ENCODE data around the gene TBPL2. TPM values are rescaled to one million over a fixed set of nuclear protein-coding genes. Genes with fewer than 3 reads are reported as not detected.

TBPL2 gene
- total and polyA plus RNA-seq, 2 donors (not counting 3 experiments of a cell fraction or from before 2014, with no cell fraction given): not detected

DNA sequence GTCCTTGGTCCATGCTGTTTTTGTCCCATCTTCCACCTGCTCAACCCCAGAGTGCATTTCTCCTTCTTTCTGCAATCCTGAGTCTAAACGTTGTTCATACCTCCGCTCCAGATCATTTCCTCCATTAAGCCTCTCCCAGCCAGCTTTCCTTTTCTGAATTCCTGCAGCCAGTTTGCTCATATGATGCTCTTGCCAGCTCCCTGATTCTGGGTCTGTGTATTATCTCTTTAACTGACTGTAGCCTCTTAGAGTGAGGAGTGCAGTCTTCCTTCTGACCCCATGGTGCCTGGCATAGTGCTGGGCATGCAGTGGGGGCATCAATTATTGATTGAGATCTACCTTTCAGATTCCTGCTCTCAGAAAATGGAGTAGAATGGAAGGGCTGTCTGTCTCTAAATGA is 11.5 kb upstream of the TBPL2 start:
- dilution Hi-C loops (cut with MboI; ENCODE audit: extremely low pct_ligation_motif_present, low sequenced_read_pairs): no loop called here
- Histone ChIP-seq H3K4me2 (ENCODE audit: insufficient read depth, low read length) (peak overlapping the region; percentile 12), H3K79me2 (ENCODE audit: control insufficient read depth, insufficient read depth, low read length) (no peaks in the 10 kb centered on the region), H3K4me1 (ENCODE audit: control insufficient read depth, extremely low read depth, insufficient read depth, low read length) (peaks cover 63% of the 10 kb centered on the region), H3K27me3 (ENCODE audit: control insufficient read depth in 2 of 2, insufficient read depth in 2 of 2, low read length in 2 of 2) (no peaks in the 10 kb centered on the region), H3K9me1 (replicated peaks; ENCODE audit: control insufficient read depth, extremely low read depth, insufficient read depth, low read length) (no peaks in the 10 kb centered on the region), H3K36me3 (ENCODE audit: control insufficient read depth in 2 of 2, extremely low read depth in 1 of 2, insufficient read depth in 2 of 2, low read length in 2 of 2) (no peaks in the 10 kb centered on the region), H3K9me3 (replicated peaks; ENCODE audit: control insufficient read depth, insufficient read depth, low read length) (no peaks in the 10 kb centered on the region), H2AFZ (ENCODE audit: low read depth, low read length) (no peak overlapping the region), H3K4me3 (replicated peaks in 1 of 3; ENCODE audit: insufficient read depth in 1 of 3, low read depth in 1 of 3, low read length in 3 of 3) (no peak overlapping the region), H4K20me1 (replicated peaks; ENCODE audit: control insufficient read depth, extremely low read depth, insufficient read depth, low read length) (no peaks in the 10 kb centered on the region), H3K9ac (replicated peaks; ENCODE audit: extremely low read depth, insufficient read depth, low read length) (no peak overlapping the region), H3K27ac (ENCODE audit: insufficient read depth, low read depth, low read length) (no peak overlapping the region)
- ChIA-PET POLR2A (no interaction called here), CTCF (interaction anchor here (1.0 to 1.5 kb wide), 3 partner anchors 14 to 149 kb away, joined by 3 to 10 read pairs (median 3); no protein-coding TSS in a partner anchor)
- BruUV-seq (replicated peaks): no TSS peak
- intact Hi-C loops (cut with micrococcal nuclease): no loop called here
- DNase-seq (ENCODE audit: low read depth, low spot score): no peak
- no peak for FAIRE-seq
- TF ChIP-seq, protein P1, sequence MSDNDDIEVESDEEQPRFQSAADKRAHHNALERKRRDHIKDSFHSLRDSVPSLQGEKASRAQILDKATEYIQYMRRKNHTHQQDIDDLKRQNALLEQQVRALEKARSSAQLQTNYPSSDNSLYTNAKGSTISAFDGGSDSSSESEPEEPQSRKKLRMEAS (IDR thresholded peaks at IDR 0.05; ENCODE audit: insufficient read depth, insufficient read length): no peak
- TF ChIP-seq POLR2A (IDR thresholded peaks at IDR 0.05; ENCODE audit: low read depth, low read length) (no peak), POLR2AphosphoS5 (IDR thresholded peaks at IDR 0.05; ENCODE audit: insufficient read depth, low read depth, low read length) (no peak), FOS (IDR thresholded peaks at IDR 0.05; ENCODE audit: borderline replicate concordance, insufficient read depth, low read length) (no peak)
- TF ChIP-seq, protein P2, sequence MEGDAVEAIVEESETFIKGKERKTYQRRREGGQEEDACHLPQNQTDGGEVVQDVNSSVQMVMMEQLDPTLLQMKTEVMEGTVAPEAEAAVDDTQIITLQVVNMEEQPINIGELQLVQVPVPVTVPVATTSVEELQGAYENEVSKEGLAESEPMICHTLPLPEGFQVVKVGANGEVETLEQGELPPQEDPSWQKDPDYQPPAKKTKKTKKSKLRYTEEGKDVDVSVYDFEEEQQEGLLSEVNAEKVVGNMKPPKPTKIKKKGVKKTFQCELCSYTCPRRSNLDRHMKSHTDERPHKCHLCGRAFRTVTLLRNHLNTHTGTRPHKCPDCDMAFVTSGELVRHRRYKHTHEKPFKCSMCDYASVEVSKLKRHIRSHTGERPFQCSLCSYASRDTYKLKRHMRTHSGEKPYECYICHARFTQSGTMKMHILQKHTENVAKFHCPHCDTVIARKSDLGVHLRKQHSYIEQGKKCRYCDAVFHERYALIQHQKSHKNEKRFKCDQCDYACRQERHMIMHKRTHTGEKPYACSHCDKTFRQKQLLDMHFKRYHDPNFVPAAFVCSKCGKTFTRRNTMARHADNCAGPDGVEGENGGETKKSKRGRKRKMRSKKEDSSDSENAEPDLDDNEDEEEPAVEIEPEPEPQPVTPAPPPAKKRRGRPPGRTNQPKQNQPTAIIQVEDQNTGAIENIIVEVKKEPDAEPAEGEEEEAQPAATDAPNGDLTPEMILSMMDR (IDR thresholded peaks at IDR 0.05; ENCODE audit: extremely low read depth in 1 of 2, insufficient read depth in 1 of 2, low read depth in 1 of 2, low read length in 2 of 2): no peak

DNA sequence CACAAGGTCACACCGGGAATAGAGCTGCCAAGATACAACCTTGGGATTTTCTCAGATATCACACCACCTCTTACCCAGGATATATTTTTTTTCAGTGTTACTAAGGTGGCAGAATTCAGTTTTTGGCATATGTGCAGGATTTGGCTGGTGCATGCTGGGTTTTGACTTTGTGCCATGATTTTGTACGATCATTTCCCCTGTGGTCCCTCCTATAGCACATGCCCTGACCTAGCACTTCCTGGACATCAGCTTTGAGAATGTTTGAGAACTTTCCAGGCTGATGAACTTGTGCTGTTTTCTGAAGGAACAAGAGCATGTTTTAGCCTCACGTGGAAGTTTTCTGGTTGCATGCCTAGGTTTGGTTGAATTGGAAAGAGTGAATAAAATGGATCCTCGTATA is 11.0 kb upstream of the TBPL2 start:
- FAIRE-seq: peak; percentile 83
- intact Hi-C loops (cut with micrococcal nuclease): no loop called here
- POLR2A ChIA-PET: no interaction called here

More for the DNA sequence above, 11.0 kb upstream of the TBPL2 start:
- Histone ChIP-seq H3K9ac (replicated peaks; ENCODE audit: extremely low read depth, insufficient read depth, low read length) (no peak overlapping the region), H4K20me1 (replicated peaks; ENCODE audit: control insufficient read depth, extremely low read depth, insufficient read depth, low read length) (no peaks in the 10 kb centered on the region), H3K4me3 (replicated peaks in 1 of 3; ENCODE audit: insufficient read depth in 1 of 3, low read depth in 1 of 3, low read length in 3 of 3) (no peak overlapping the region), H3K4me2 (ENCODE audit: insufficient read depth, low read length) (peak overlapping the region; percentile 12), H3K79me2 (ENCODE audit: control insufficient read depth, insufficient read depth, low read length) (no peaks in the 10 kb centered on the region), H3K4me1 (ENCODE audit: control insufficient read depth, extremely low read depth, insufficient read depth, low read length) (peaks cover 69% of the 10 kb centered on the region), H3K9me1 (replicated peaks; ENCODE audit: control insufficient read depth, extremely low read depth, insufficient read depth, low read length) (no peaks in the 10 kb centered on the region), H3K9me3 (replicated peaks; ENCODE audit: control insufficient read depth, insufficient read depth, low read length) (no peaks in the 10 kb centered on the region), H2AFZ (ENCODE audit: low read depth, low read length) (no peak overlapping the region), H3K36me3 (ENCODE audit: control insufficient read depth in 2 of 2, extremely low read depth in 1 of 2, insufficient read depth in 2 of 2, low read length in 2 of 2) (no peaks in the 10 kb centered on the region), H3K27me3 (ENCODE audit: control insufficient read depth in 2 of 2, insufficient read depth in 2 of 2, low read length in 2 of 2) (no peaks in the 10 kb centered on the region), H3K27ac (ENCODE audit: insufficient read depth, low read depth, low read length) (no peak overlapping the region)
- DNase-seq (ENCODE audit: low read depth, low spot score): peak; percentile 84
- no TSS peak for BruUV-seq (replicated peaks)
- dilution Hi-C loops (cut with MboI; ENCODE audit: extremely low pct_ligation_motif_present, low sequenced_read_pairs): no loop called here
- CTCF ChIA-PET: interaction anchor here (0.5 to 1.5 kb wide), 5 partner anchors 12 to 150 kb away, joined by 3 to 10 read pairs (median 3); no protein-coding TSS in a partner anchor
- TF ChIP-seq POLR2A (IDR thresholded peaks at IDR 0.05; ENCODE audit: low read depth, low read length): no peak
- TF ChIP-seq MYC (IDR thresholded peaks at IDR 0.05; ENCODE audit: low read depth, low read length): no peak
- peak; percentile 75 for TF ChIP-seq FOS (IDR thresholded peaks at IDR 0.05; ENCODE audit: borderline replicate concordance, insufficient read depth, low read length)
- TF ChIP-seq, protein P1 (IDR thresholded peaks at IDR 0.05; ENCODE audit: insufficient read depth, insufficient read length): peak; percentile 67
- peak; percentile 79 for TF ChIP-seq POLR2AphosphoS5 (IDR thresholded peaks at IDR 0.05; ENCODE audit: insufficient read depth, low read depth, low read length)
- TF ChIP-seq GATA2 (IDR thresholded peaks at IDR 0.05; ENCODE audit: insufficient read depth, insufficient read length, low read depth, low read length): peak; percentile 53
- TF ChIP-seq JUN (IDR thresholded peaks at IDR 0.05; ENCODE audit: borderline replicate concordance, insufficient read depth, insufficient read length, low read depth): peak; percentile 53

All from endothelial cell of umbilical vein (primary cell).